ENCODE results near the gene CHST15.

CHST15 gene

DNA sequence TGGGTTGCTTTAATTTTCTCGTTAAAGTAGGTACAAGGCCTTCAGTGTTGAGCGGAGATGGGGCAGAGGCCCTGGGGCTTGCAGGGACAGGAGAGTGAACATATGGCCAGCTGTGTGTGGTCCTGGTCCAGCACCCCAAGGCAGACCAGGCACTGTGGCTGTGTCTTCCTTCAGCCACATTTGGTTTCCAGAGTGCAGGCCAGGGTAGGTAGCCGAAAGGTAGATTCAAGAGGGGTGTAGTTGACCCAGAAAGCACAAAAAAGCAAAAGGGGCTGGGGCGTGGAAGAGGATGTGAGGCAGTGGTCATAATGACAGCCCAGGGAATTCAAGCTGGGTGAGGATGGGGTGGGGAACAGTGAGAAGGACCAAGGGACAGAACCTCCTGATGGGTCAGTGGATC lies 21.3 kb upstream of the CHST15 start:
- Histone ChIP-seq H3K4me2 (ENCODE audit: low read depth, low read length, poor library complexity, severe bottlenecking) (no peak overlapping the region), H3K4me3 (ENCODE audit: low read length, poor library complexity, severe bottlenecking) (no peak overlapping the region), H3K79me2 (ENCODE audit: insufficient read depth, low read length) (no peaks in the 10 kb centered on the region), H3K36me3 (ENCODE audit: insufficient read depth, low read length) (no peaks in the 10 kb centered on the region), H4K20me1 (ENCODE audit: insufficient read depth, low read length, poor library complexity, severe bottlenecking) (no peaks in the 10 kb centered on the region), H3K27me3 (ENCODE audit: insufficient read depth, low read length, poor library complexity, severe bottlenecking) (no peaks in the 10 kb centered on the region), H3K9ac (ENCODE audit: low read depth, low read length, poor library complexity, severe bottlenecking) (no peak overlapping the region), H3K4me1 (ENCODE audit: insufficient read depth, low read length, poor library complexity, severe bottlenecking) (peaks cover 5% of the 10 kb centered on the region), H3K9me2 (replicated peaks; ENCODE audit: low read depth, low read length) (no peaks in the 10 kb centered on the region), H3K9me3 (ENCODE audit: insufficient read depth, low read depth, low read length) (no peaks in the 10 kb centered on the region), H3F3A (ENCODE audit: low read depth) (no peaks in the 10 kb centered on the region), H2AFZ (ENCODE audit: low read length) (no peak overlapping the region)
- TF ChIP-seq, protein P1, sequence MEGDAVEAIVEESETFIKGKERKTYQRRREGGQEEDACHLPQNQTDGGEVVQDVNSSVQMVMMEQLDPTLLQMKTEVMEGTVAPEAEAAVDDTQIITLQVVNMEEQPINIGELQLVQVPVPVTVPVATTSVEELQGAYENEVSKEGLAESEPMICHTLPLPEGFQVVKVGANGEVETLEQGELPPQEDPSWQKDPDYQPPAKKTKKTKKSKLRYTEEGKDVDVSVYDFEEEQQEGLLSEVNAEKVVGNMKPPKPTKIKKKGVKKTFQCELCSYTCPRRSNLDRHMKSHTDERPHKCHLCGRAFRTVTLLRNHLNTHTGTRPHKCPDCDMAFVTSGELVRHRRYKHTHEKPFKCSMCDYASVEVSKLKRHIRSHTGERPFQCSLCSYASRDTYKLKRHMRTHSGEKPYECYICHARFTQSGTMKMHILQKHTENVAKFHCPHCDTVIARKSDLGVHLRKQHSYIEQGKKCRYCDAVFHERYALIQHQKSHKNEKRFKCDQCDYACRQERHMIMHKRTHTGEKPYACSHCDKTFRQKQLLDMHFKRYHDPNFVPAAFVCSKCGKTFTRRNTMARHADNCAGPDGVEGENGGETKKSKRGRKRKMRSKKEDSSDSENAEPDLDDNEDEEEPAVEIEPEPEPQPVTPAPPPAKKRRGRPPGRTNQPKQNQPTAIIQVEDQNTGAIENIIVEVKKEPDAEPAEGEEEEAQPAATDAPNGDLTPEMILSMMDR (conservative IDR thresholded peaks at IDR 0.05; ENCODE audit: low read length), result no peak
- no peak for TF ChIP-seq EZH2phosphoT487 (IDR thresholded peaks at IDR 0.05; ENCODE audit: borderline replicate concordance)

DNA sequence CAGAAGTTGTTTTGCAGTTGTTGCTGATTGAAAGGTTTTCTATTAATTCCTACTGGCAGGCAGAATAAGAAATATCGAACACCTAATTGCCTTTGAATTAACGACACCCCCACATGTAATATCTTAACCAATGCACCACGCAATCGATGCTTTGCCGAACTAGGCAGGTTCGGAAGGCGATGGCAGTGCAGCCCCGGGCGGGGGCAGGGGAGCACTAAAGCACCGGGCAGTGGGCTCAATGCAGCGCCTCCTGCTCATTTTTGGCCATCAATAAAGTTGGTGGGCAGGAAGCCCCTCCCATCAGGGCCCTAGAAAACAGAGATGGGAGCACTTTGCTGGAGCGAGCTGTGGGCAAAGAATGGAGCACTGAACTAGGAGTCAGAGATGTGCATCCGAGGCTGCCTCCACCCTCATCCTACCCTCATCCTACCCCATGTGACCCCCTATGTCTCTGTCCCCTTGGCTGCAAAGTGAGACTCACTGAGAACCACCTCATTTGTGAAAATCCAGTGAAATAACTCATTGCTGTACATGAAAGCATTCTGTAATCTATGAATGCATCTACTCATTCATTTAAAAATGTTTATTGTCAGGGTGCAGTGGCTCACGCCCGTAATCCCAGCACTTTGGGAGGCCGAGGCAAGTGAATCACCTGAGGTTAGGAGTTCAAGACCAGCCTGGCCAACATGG lies 19.6 kb upstream of the CHST15 start:
- H3K9ac ChIP-seq (ENCODE audit: low read depth, low read length, poor library complexity, severe bottlenecking), result no peak overlapping the region
- H3K27me3 ChIP-seq (ENCODE audit: insufficient read depth, low read length, poor library complexity, severe bottlenecking), result no peaks in the 10 kb centered on the region
- TF ChIP-seq EZH2phosphoT487 (IDR thresholded peaks at IDR 0.05; ENCODE audit: borderline replicate concordance), result no peak
- TF ChIP-seq, protein P1 (conservative IDR thresholded peaks at IDR 0.05; ENCODE audit: low read length), result no peak
- H3K9me2 ChIP-seq (replicated peaks; ENCODE audit: low read depth, low read length), result no peaks in the 10 kb centered on the region
- H3K4me1 ChIP-seq (ENCODE audit: insufficient read depth, low read length, poor library complexity, severe bottlenecking), result peaks cover 18% of the 10 kb centered on the region
- no peaks in the 10 kb centered on the region for H3F3A ChIP-seq (ENCODE audit: low read depth)
- H3K4me3 ChIP-seq (ENCODE audit: low read length, poor library complexity, severe bottlenecking), result no peak overlapping the region
- H3K36me3 ChIP-seq (ENCODE audit: insufficient read depth, low read length), result no peaks in the 10 kb centered on the region
- no peaks in the 10 kb centered on the region for H3K9me3 ChIP-seq (ENCODE audit: insufficient read depth, low read depth, low read length)
- no peak overlapping the region for H3K4me2 ChIP-seq (ENCODE audit: low read depth, low read length, poor library complexity, severe bottlenecking)
- H4K20me1 ChIP-seq (ENCODE audit: insufficient read depth, low read length, poor library complexity, severe bottlenecking), result no peaks in the 10 kb centered on the region
- H3K79me2 ChIP-seq (ENCODE audit: insufficient read depth, low read length), result no peaks in the 10 kb centered on the region
- no peak overlapping the region for H2AFZ ChIP-seq (ENCODE audit: low read length)

DNA sequence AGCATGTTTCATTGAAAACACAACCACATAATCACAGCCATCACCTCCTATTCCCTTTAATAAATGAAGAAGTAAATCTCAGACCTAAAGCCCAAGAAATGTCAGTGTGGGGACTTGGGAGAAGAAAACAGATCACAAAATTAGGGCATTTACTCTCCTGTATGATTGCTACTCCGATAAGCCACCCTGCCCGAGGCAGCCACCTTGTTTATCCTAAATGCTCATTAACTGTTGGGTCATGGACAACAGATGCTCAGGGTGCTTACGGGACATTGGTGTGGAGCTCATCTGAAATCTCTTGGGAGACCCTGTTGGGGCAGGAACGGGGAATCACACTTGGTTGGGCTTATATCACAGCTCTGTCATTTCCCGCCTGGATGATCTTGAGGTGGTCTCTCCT lies 17.5 kb upstream of the CHST15 start:
- Histone ChIP-seq H3K9ac (ENCODE audit: low read depth, low read length, poor library complexity, severe bottlenecking) (no peak overlapping the region), H3K27me3 (ENCODE audit: insufficient read depth, low read length, poor library complexity, severe bottlenecking) (no peaks in the 10 kb centered on the region), H3K36me3 (ENCODE audit: insufficient read depth, low read length) (no peaks in the 10 kb centered on the region), H2AFZ (ENCODE audit: low read length) (no peak overlapping the region), H4K20me1 (ENCODE audit: insufficient read depth, low read length, poor library complexity, severe bottlenecking) (no peaks in the 10 kb centered on the region), H3K4me1 (ENCODE audit: insufficient read depth, low read length, poor library complexity, severe bottlenecking) (peaks cover 18% of the 10 kb centered on the region), H3K79me2 (ENCODE audit: insufficient read depth, low read length) (no peaks in the 10 kb centered on the region), H3K4me2 (ENCODE audit: low read depth, low read length, poor library complexity, severe bottlenecking) (no peak overlapping the region), H3K9me3 (ENCODE audit: insufficient read depth, low read depth, low read length) (no peaks in the 10 kb centered on the region), H3K9me2 (replicated peaks; ENCODE audit: low read depth, low read length) (no peaks in the 10 kb centered on the region), H3F3A (ENCODE audit: low read depth) (no peaks in the 10 kb centered on the region), H3K4me3 (ENCODE audit: low read length, poor library complexity, severe bottlenecking) (no peak overlapping the region)
- no peak for TF ChIP-seq EZH2phosphoT487 (IDR thresholded peaks at IDR 0.05; ENCODE audit: borderline replicate concordance)
- TF ChIP-seq, protein P1 (conservative IDR thresholded peaks at IDR 0.05; ENCODE audit: low read length), result no peak

Measured in Loucy (cell line).